Ovary (tissue), 3 donors: ENCODE results near the gene MSX2.

ENCODE experiments used
- EP300 ChIP-seq: sonication (generic); formaldehyde crosslinking; IDR thresholded peaks from one replicate; pipeline ENCODE4 v1.6.1; 2017; ENCODE audit warnings: antibody characterized with exemption
- POLR2A ChIP-seq: fragments of 450-650 bp; IDR thresholded peaks from one replicate; pipeline ENCODE4 v1.6.1; 2017; ENCODE audit warnings: antibody characterized with exemption, mild to moderate bottlenecking, moderate library complexity
- TF ChIP-seq, protein P1 (sequence below), 3 donors: fragments of 450-650 bp in 2 of 3; fragments of 200-600 bp in 1 of 3; IDR thresholded peaks; one replicate each; pipeline versions ENCODE4 v1.5.1 to v1.8.0; 2016 to 2022; ENCODE audit warnings: antibody characterized with exemption in 3 of 3, mild to moderate bottlenecking in 1 of 3
- donor health status: DM: no; HTN: no; CAD: no.

DNA sequence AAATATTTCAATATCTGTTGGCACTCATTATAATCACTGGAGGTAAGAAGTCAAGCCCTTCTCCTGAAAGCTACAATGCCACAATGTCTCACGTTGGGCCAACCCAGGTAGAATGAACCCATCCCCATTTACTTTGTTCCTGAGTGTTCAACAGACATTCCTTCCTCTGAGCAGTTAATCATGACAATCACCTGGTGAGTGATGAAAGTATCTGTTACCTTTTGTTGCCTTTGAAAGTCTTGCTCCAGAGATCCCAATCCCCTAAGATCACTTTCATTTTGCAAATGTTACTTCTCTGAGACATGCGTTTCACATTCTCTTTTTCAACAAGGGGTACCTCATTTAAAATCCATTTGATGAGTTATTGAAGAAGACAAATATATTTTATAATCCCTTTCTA lies 49.3 kb upstream of the MSX2 start:
- TF ChIP-seq, protein P1, sequence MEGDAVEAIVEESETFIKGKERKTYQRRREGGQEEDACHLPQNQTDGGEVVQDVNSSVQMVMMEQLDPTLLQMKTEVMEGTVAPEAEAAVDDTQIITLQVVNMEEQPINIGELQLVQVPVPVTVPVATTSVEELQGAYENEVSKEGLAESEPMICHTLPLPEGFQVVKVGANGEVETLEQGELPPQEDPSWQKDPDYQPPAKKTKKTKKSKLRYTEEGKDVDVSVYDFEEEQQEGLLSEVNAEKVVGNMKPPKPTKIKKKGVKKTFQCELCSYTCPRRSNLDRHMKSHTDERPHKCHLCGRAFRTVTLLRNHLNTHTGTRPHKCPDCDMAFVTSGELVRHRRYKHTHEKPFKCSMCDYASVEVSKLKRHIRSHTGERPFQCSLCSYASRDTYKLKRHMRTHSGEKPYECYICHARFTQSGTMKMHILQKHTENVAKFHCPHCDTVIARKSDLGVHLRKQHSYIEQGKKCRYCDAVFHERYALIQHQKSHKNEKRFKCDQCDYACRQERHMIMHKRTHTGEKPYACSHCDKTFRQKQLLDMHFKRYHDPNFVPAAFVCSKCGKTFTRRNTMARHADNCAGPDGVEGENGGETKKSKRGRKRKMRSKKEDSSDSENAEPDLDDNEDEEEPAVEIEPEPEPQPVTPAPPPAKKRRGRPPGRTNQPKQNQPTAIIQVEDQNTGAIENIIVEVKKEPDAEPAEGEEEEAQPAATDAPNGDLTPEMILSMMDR (IDR thresholded peaks at IDR 0.05): no peak
- no peak for TF ChIP-seq POLR2A
- TF ChIP-seq EP300: no peak
